ENCODE data around the gene CDKN2B.

The CDKN2B gene

DNA sequence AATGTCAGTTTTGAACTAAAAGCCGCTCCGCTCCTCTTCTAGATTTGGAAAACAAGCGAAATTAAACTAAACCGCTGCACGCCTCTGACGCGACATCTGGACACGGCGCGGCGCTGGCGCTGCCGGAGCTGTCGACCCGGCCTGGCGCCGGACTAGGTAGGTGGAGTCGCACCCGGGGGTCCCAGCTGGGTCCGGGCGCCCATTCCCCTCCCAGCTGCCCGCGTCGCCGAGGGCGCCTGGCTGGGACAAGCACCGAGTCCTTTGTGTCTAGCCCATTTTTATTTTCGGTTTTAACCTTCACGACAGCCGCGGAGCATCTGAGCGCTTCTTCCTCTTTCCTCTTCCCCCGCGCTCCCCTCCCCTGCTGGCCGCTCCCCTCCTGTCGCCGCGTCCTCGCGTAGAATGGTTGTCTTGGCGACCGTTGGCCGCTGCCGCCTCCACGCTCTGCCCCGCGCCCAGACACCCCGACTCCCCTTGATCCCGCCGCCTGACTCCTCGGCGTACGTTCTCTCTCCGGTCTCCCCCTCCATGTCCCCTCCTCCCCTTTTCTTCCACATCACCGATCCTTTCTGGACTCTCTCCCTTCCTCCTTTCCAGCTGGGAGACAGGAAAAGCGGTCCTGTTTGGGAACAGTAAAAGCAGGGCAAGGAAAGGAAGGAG lies 14.0 kb downstream of the CDKN2B start:
- DNase-seq (ENCODE audit: low read depth in 2 of 3, low spot score in 2 of 3): peak in 1 of 3 experiments; percentile 12

DNA sequence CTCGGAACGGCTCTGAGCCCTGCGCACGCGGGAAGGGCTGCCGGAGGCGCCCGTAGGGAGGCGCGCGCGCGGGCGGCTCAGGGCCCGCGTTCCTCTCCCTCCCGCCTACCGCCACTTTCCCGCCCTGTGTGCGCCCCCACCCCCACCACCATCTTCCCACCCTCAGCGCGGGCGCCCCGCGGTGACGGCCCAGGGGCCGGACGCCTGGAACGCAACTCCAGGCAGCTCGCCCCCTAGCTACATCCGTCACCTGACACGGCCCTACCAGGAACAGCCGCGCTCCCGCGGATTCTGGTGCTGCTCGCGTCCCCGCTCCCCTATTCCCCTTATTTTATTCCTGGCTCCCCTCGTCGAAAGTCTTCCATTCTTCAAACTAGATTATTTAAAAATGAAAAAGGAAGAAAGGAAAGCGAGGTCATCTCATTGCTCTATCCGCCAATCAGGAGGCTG lies 14.5 kb downstream of the CDKN2B start, which contains the start of gene CDKN2B-AS1:
CDKN2B-AS1 (plus strand) TSS at position 236 of the 450 bp plus-strand sequence.
- peak in 1 of 3 experiments; percentile 23 for DNase-seq (ENCODE audit: low read depth in 2 of 3, low spot score in 2 of 3)

DNA sequence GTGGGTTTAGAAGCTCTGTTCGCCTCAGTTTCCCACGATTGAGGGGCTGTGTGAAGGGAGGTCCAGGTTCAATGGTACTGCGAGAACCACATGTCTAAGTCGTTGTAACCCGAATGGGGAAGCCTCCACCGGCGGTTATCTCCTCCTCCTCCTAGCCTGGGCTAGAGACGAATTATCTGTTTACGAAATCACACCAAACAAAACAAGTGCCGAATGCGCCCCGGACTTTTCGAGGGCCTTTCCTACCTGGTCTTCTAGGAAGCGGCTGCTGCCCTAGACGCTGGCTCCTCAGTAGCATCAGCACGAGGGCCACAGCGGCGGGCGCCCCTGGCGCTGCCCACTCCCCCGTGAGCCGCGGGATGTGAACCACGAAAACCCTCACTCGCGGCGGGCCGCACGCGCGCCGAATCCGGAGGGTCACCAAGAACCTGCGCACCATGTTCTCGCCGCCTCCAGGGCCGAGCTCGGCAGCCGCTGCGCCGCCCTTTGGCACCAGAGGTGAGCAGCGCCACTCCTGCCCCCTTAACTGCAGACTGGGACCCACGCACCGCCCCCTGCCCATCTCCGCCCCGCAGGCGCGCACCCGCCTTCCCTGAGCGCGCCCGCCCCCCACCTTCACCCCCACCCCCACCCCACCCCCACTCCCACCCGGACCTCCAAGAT lies 15.1 kb downstream of the CDKN2B start, which contains the start of gene CDKN2A:
CDKN2A (minus strand) TSS at position 500 of the 663 bp plus-strand sequence.
- DNase-seq (ENCODE audit: low read depth in 2 of 3, low spot score in 2 of 3): no peak

DNA sequence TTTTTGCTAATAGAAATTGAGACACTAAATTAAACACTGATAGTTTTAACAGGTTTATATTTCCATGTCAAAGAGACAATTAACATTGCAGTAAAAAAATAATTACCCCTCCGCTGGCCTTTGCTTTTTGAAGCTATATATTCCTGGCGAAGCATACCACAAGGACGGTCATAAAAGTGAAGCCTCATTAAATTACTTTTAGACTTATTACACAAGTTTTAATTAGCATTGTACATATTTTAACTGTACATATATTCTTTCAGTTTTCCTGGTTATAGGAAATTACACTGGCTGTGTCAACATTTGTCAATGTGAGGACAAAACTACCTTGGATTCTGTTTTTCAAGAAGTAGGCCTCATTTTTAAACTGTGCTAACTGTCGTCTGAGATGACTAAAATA lies 16.1 kb downstream of the CDKN2B start:
- DNase-seq (ENCODE audit: low read depth in 2 of 3, low spot score in 2 of 3): no peak

DNA sequence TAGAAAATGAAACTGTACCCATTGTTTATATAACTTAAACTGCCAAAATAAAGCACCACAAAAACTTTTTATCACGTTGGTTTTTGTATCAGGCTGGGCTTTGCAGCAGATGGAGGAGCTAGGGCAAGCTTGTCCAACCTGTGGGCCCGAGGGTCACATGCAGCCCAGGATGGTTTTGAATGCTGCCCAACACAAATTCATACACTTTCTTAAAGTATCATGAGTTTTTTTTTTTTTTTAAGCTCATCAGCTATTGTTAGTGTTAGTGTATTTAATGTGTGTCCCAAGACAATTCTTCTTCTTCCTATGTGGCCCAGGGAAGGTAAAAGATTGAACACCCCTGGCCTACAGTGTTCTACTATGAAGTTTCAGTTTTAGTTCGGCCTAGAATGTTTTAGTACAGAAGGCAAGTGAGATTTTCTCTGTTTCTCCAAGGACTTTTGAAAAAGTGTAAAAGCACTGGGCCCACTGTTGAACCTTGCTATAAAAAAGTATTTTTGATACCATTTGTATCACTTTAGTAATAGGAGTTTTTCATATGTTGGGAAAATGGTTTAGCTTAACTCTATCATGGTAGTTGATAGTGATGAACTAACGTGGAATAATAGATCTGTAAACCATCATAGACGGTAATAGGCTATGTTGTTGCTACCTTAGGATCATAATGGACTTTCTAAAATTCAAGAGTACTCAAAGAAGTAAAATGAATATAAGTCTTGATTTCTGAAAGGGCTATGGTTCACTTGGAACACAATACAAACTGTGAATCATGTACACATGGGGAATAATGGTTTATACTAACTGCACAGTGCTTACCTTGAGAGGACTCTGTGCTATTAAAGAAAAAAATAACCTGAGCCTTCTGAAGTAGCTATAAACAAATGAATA lies 17.8 kb downstream of the CDKN2B start:
- no peak for DNase-seq (ENCODE audit: low read depth in 2 of 3, low spot score in 2 of 3)

DNA sequence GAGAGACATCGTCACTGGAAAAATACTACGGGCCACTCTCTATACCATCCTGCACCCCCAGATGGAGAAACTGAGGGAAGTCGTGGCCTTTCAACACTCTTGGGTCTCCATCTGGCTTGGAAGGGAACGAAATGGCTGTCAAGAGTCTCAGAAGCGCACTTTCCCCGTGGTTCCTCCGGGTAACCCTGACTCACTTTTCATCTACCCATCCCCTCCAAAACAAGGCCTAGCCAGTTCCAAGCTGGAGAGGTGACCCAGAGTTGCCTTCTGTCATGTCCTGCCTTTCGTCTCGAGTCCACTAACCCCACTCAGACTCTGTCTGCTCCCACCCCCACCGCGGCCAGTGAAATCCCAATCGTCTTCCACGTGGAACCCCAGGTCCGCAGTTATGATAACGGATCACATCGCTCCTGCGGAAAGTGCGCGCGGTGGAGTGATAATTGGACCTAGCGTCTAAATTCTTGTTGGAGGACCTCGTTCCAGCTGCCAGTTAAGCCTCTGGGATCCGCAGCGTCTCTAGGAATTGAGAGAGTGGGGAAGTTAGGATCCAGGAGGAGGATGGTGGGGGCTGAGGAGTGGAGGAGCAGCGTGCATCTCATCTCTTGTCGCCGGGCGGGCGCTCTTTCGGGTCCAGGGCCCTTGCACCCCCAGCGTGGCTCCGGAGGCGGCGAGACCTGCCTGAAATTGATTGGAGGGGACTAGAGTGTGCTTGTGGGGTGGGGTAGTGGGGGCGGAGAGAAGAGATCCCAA lies 19.5 kb downstream of the CDKN2B start:
- no peak for DNase-seq (ENCODE audit: low read depth in 2 of 3, low spot score in 2 of 3)

DNA sequence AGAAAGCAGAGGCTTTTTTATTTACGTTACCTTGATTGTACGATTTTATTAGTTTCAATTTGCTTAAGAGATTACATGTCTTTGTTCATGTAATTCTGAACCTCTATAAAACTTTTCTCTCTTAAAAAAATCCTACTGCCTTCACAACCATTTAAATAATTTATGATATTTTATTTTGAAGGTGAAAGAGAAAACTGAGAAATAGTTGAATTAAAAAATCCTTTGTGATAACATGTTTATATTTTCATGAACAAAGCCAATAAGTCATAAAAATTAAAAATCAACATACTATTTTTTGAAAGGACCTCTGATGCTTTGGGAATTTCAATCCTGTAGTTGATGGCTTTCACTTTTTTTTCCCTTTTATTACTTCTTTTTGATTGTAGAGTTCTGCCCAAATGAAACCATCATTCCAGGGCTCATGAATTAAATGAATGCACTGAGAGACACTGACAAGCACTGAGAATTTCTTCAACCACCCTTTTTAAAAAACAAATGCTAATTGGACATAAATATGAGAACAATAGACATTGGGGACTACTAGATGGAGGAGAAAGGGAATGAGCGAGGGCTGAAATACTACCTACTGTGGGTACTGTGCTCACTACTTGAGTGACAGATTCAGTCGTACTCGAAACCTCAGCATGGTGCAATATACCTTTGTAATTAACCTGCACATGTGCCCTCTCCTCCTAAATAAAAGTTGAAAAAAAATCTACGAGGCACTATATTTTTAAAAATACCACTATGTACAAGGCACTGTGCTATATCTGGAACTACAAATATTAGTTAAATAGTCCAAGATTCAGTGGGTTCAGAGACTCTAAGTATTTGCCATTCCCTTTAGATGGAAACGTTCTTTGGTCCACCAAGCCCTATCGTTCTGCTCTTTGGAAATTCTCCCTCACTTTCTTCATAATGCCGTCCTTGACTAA lies 20.8 kb downstream of the CDKN2B start:
- no peak for DNase-seq (ENCODE audit: low read depth in 2 of 3, low spot score in 2 of 3)

DNA sequence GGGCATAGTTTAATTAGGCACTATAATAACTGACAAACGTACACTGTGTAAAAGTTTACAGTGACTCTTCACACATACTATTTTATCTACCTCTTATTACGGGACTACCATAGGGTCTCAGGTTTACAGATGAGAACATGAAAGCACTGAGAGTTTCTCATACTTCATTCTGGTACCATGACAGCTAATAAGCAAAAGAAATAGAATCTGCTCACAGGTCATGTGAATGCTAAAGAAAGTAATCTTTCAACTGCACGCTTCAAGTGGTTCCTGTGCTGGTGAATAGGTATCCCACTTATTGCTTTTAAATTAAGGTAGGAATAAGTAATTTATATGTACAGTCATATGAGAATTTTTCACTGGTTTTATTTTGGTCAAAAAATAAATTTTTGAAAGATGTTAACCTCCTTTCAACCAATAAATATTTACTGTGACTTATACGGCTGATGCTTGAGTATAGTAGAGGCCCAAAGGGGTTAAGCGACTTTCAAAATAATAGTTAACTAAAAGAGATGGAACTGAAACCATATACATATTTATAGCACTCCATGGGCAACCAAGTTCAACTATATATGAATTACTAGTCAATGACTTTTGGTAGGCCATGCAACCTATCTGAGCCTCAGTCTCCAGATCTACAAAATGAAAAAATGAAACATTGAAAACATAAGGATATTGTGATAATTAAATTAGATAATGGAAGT lies 23.0 kb downstream of the CDKN2B start:
- DNase-seq (ENCODE audit: low read depth in 2 of 3, low spot score in 2 of 3): no peak

DNA sequence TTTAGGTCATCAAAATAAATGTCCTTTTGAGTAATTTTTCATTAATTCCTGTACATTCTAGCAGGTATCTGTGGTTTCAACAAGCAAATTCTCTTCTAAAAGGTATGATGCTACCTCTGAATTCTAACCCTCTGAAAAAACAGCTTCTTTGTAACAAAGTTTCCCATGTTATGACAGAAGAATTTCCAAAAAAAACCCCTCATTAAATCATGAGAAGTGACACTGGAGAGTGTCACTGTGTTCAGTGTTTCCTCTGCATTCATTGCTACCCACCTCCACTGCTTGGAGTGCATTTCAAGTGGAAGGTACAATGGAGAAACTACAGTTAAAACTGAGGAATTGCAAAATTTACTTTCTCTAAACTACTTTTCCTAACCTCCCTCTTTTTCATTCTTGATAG lies 25.0 kb downstream of the CDKN2B start:
- no peak for DNase-seq (ENCODE audit: low read depth in 2 of 3, low spot score in 2 of 3)

DNA sequence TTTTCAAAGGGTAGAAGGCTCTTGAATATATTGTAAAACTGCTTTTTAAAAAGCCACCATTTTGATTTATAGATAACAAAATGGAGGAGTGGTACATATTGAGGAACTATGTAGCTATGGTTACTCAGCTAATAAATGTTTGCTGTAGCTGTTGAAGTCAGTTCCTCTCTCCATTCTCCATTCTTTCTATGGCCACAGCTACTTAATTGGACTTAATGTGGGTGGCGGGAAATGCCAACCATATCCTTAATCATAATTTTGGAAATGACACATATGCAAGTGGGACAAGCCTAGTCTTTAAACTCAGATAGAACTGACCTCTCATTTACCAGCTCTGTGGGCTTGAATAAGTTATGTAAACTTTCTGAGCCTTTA lies 25.6 kb downstream of the CDKN2B start:
- DNase-seq (ENCODE audit: low read depth in 2 of 3, low spot score in 2 of 3): no peak

DNA sequence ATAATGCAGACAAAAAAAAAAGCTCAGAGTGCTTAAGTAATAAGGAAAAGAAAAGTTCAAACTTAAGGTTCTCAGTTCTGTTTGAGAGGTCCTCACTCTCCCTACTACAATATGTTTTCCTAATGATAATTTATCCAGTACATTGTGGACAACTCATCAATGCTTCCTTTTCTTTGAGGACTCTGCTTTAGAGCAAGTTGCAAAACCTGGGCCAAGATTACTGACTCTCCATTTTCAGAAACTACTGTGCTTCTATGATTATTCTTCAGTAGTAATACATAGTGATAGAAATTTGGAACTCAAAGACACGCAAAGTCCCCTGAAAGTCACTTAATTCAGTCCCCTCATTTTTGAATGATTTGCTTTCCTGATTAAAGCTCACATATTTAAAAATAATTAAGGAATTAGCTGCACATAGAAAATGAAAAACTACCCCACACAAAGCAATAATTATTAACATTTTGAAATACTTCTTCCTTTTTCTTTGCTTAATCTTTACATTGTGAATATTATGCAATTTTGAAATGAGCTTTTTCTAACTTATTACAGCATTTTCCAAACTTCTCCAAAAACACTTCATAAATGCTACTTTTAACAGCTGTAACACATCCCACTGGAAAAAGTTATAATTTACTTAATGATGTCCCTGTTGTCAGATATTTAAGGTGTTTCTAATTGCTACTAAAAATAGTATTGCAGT lies 26.1 kb downstream of the CDKN2B start:
- no peak for DNase-seq (ENCODE audit: low read depth in 2 of 3, low spot score in 2 of 3)

DNA sequence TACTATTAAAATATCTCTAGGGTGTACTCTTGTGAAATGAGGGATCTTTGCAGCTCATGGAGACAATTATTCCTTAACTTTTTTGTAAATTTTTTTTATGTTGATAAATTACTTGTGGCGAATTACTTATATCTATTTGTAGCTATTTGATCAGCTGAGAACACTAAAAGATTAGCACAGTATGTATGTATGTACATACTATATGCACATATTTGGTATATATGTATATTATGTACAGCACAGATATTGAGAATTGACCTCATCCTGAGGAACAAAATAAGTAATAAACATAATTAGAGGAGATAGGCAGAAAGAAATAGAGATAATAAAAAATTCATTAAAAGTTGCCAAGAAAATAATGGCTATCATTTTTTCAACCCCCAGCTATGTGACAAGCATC lies 26.7 kb downstream of the CDKN2B start:
- no peak for DNase-seq (ENCODE audit: low read depth in 2 of 3, low spot score in 2 of 3)

DNA sequence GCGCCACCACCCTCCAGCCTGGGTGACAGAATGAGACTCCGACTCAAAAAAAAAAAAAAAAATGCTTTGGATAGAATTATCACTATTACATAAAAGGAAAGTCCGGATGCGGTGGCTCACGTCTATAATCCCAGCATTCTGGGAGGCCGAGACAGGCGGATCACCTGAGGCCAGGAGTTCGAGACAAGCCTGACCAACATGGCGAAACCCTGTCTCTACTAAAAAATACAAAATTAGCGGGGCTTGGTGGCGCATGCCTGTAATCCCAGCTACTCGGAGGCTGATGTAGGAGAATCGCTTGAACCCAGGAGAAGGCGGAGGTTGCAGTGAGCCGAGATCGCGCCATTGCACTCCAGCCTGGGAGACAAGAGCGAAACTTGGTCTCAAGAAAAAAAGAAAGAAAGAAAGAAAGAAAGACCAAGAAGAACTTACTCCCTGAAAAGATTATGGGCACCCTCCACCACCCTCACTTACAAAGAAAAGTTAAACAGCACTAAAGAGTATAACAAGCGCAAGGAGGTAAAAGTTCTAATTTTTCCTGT lies 32.7 kb downstream of the CDKN2B start:
- no peak for DNase-seq (ENCODE audit: low read depth in 2 of 3, low spot score in 2 of 3)

DNA sequence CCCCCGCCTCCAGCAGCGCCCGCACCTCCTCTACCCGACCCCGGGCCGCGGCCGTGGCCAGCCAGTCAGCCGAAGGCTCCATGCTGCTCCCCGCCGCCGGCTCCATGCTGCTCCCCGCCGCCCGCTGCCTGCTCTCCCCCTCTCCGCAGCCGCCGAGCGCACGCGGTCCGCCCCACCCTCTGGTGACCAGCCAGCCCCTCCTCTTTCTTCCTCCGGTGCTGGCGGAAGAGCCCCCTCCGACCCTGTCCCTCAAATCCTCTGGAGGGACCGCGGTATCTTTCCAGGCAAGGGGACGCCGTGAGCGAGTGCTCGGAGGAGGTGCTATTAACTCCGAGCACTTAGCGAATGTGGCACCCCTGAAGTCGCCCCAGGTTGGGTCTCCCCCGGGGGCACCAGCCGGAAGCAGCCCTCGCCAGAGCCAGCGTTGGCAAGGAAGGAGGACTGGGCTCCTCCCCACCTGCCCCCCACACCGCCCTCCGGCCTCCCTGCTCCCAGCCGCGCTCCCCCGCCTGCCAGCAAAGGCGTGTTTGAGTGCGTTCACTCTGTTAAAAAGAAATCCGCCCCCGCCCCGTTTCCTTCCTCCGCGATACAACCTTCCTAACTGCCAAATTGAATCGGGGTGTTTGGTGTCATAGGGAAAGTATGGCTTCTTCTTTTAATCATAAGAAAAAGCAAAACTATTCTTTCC lies 34.2 kb downstream of the CDKN2B start:
- DNase-seq (ENCODE audit: low read depth in 2 of 3, low spot score in 2 of 3): no peak

DNA sequence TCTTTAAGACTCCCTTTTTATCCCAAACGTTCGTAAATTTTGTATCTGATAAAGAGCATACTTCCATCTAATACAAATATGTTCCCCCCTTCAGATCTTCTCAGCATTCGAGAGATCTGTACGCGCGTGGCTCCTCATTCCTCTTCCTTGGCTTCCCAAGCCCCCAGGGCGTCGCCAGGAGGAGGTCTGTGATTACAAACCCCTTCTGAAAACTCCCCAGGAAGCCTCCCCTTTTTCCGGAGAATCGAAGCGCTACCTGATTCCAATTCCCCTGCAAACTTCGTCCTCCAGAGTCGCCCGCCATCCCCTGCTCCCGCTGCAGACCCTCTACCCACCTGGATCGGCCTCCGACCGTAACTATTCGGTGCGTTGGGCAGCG lies 34.8 kb downstream of the CDKN2B start:
- DNase-seq (ENCODE audit: low read depth in 2 of 3, low spot score in 2 of 3): no peak

DNA sequence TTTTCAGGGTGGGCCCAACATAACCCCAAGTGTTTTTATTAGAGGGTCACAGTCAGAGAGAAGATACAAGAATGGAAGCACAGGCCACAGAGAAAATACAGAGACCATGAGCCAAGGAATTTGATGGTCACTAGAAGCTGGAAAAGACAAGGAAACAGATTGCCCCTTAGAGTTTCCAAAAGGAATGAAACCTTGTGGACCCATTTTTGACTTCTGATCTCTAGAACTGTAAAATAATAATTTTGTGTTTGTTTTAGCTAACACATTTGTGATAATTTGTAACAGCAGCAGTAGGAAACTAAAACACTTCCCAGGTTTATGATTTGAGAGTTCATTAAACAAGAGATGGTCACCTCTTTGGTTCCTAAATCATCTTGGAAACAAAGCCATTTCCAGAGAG lies 36.7 kb downstream of the CDKN2B start:
- DNase-seq (ENCODE audit: low read depth in 2 of 3, low spot score in 2 of 3): no peak

DNA sequence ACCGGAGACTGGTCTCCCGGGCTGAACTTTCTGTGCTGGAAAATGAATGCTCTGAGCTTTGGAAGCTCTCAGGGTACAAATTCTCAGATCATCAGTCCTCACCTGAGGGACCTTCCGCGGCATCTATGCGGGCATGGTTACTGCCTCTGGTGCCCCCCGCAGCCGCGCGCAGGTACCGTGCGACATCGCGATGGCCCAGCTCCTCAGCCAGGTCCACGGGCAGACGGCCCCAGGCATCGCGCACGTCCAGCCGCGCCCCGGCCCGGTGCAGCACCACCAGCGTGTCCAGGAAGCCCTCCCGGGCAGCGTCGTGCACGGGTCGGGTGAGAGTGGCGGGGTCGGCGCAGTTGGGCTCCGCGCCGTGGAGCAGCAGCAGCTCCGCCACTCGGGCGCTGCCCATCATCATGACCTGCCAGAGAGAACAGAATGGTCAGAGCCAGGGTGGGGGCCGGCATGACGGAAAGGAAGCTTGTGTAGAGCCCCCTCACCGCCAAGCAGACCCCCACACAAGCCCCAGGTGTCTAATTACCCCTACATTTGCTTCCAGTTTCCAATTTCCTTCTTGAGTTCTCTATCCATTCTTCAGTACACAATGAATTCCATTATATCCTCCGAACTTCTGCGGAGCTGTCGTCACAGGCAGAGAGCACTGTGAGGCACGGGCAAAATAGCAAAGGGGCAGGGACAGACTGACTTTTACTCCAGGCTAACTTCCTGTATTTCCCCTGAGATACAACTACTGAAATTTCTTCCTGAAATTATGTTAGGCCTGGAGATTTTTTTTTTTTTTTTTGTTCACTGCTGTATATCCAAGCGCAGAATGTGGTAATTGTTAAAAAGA lies 38.1 kb downstream of the CDKN2B start:
- DNase-seq (ENCODE audit: low read depth in 2 of 3, low spot score in 2 of 3): no peak

Measured in activated CD8-positive, alpha-beta memory T cell treated with anti-CD3 and anti-CD28 coated beads for 48 hours (primary cell).